ENCODE measurements around the gene RNF113B.

- TF ChIP-seq, protein P1, sequence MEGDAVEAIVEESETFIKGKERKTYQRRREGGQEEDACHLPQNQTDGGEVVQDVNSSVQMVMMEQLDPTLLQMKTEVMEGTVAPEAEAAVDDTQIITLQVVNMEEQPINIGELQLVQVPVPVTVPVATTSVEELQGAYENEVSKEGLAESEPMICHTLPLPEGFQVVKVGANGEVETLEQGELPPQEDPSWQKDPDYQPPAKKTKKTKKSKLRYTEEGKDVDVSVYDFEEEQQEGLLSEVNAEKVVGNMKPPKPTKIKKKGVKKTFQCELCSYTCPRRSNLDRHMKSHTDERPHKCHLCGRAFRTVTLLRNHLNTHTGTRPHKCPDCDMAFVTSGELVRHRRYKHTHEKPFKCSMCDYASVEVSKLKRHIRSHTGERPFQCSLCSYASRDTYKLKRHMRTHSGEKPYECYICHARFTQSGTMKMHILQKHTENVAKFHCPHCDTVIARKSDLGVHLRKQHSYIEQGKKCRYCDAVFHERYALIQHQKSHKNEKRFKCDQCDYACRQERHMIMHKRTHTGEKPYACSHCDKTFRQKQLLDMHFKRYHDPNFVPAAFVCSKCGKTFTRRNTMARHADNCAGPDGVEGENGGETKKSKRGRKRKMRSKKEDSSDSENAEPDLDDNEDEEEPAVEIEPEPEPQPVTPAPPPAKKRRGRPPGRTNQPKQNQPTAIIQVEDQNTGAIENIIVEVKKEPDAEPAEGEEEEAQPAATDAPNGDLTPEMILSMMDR (IDR thresholded peaks at IDR 0.05), result no peak
- TF ChIP-seq EZH2 (IDR thresholded peaks at IDR 0.05; ENCODE audit: borderline replicate concordance, insufficient read depth, low read depth, low read length, poor library complexity, severe bottlenecking), result no peak
These were observed 26.1 kb downstream of the RNF113B start for GRCh38 chr13:98150832-98151479.

Data from B cell (primary cell).